Astrocyte (in vitro differentiated cells and primary cell): Measurements from ENCODE around the gene CEACAM20. TPM values are rescaled to one million over a fixed set of nuclear protein-coding genes. Genes with fewer than 3 reads are reported as not detected.

Experiments
- DNase-seq: peaks from one replicate; pipeline ENCODE4 v3.0.0-alpha.2; 2010; ENCODE audit warnings: low read depth
- FAIRE-seq: peaks from 2 replicates; lab custom pipeline; 2011; peaks lifted over from hg19 to GRCh38; lab: Jason Lieb, UNC
- H2AFZ ChIP-seq: 2 replicates; pipeline ENCODE4 v1.6.0; 2012; ENCODE audit warnings: low read depth, low read length, inconsistent platforms
- H3K27ac ChIP-seq: 2 replicates; pipeline ENCODE4 v1.5.1; 2011; ENCODE audit warnings: low read depth, low read length, inconsistent platforms
- H3K27me3 ChIP-seq: 2 replicates; pipeline ENCODE4 v1.6.0; 2011; ENCODE audit warnings: low read length, inconsistent platforms; ENCODE audit not compliant: insufficient read depth
- H3K36me3 ChIP-seq: 2 replicates; pipeline ENCODE4 v1.5.1; 2011; ENCODE audit warnings: low read length, inconsistent platforms; ENCODE audit not compliant: insufficient read depth
- H3K4me1 ChIP-seq: 2 replicates; pipeline ENCODE4 v1.5.1; 2011; ENCODE audit warnings: low read length, inconsistent platforms; ENCODE audit not compliant: insufficient read depth
- H3K4me2 ChIP-seq: 2 replicates; pipeline ENCODE4 v1.6.0; 2012; ENCODE audit warnings: low read length, inconsistent platforms
- H3K4me3 ChIP-seq: 2 replicates; pipeline ENCODE4 v1.5.1; 2011; ENCODE audit warnings: low read depth, mild to moderate bottlenecking, low read length, inconsistent platforms; ENCODE audit not compliant: insufficient read depth
- H3K79me2 ChIP-seq: 2 replicates; pipeline ENCODE4 v1.6.0; 2012; ENCODE audit warnings: mild to moderate bottlenecking, low read length, inconsistent platforms; ENCODE audit not compliant: insufficient read depth
- H3K9ac ChIP-seq: 2 replicates; pipeline ENCODE4 v1.6.0; 2012; ENCODE audit warnings: mild to moderate bottlenecking, low read length, inconsistent platforms
- H3K9me3 ChIP-seq: 2 replicates; pipeline ENCODE4 v1.5.1; 2012; ENCODE audit warnings: low read depth, mild to moderate bottlenecking, low read length, inconsistent platforms; ENCODE audit not compliant: insufficient read depth
- H4K20me1 ChIP-seq: 2 replicates; pipeline ENCODE4 v1.6.0; 2012; ENCODE audit warnings: low read length, inconsistent platforms; ENCODE audit not compliant: insufficient read depth
- H3K27ac Mint-ChIP-seq: one replicate; pipeline ENCODE4 v1.8.0; 2021; ENCODE audit warnings: mild to moderate bottlenecking, mixed read lengths; ENCODE audit not compliant: unreplicated experiment
- H3K27me3 Mint-ChIP-seq: one replicate; pipeline ENCODE4 v1.8.0; 2021; ENCODE audit warnings: low read depth, mixed read lengths; ENCODE audit not compliant: unreplicated experiment
- H3K36me3 Mint-ChIP-seq: one replicate; pipeline ENCODE4 v1.8.0; 2021; ENCODE audit warnings: low read depth, mixed read lengths; ENCODE audit not compliant: unreplicated experiment
- H3K4me1 Mint-ChIP-seq: one replicate; pipeline ENCODE4 v1.8.0; 2021; ENCODE audit warnings: low read depth, mixed read lengths; ENCODE audit not compliant: unreplicated experiment
- H3K4me3 Mint-ChIP-seq: one replicate; pipeline ENCODE4 v1.8.0; 2021; ENCODE audit warnings: mild to moderate bottlenecking, moderate library complexity, mixed read lengths; ENCODE audit not compliant: unreplicated experiment
- H3K9me3 Mint-ChIP-seq: one replicate; pipeline ENCODE4 v1.8.0; 2021; ENCODE audit warnings: mild to moderate bottlenecking, mixed read lengths; ENCODE audit not compliant: unreplicated experiment
- EZH2 ChIP-seq: IDR thresholded peaks from 2 replicates; pipeline ENCODE4 v1.6.1; 2012; ENCODE audit warnings: mild to moderate bottlenecking, low read length, inconsistent platforms; ENCODE audit not compliant: insufficient read depth
- total RNA-seq: library from RNA; stranded (reverse); gene quantifications from 2 replicates; pipeline ENCODE4 v1.2.1, GENCODE V29; 2021
- TF ChIP-seq, protein P1 (sequence below): IDR thresholded peaks from 2 replicates; pipeline ENCODE4 v1.5.1; 2011; ENCODE audit warnings: low read depth, mild to moderate bottlenecking, inconsistent platforms, low read length, moderate library complexity; ENCODE audit not compliant: insufficient read depth

The CEACAM20 gene
- total RNA-seq, 1 donor from 2014 or later = not detected

DNA sequence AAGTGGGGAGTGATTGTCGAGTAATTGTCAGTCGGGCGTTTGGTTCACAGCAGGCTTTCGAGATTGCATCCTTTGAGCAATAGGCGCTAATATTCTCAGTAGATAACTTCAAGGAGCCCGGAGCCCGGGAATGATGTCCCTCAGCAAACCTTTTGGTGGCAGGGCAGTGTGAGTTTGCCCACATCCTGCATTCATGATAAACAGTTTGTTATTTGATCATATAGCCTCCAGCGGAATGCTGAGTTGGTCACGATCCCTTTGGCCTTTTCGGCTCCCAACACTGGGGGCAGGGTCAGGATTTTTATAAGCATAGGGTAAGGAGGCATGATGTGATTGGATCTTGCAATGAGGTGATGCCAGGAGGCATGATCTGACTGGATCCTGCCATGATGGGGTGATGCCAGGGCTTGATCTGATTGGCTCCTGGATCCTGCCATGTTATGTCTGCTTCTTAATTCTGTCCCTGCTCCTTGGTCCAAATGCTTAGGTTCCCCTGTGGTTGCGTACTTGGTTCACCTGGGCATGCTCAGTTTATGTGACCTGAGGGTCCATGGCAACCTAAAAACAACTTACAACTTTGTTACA lies 45.7 kb upstream of the CEACAM20 start:
- H3K27ac Mint-ChIP-seq = no peak overlapping the region
- no peaks in the 10 kb centered on the region for H4K20me1 ChIP-seq
- no peaks in the 10 kb centered on the region for H3K36me3 ChIP-seq
- peaks cover 3% of the 10 kb centered on the region for H3K9me3 ChIP-seq
- peaks cover 15% of the 10 kb centered on the region for H3K27me3 Mint-ChIP-seq
- TF ChIP-seq EZH2 = no peak
- TF ChIP-seq, protein P1, sequence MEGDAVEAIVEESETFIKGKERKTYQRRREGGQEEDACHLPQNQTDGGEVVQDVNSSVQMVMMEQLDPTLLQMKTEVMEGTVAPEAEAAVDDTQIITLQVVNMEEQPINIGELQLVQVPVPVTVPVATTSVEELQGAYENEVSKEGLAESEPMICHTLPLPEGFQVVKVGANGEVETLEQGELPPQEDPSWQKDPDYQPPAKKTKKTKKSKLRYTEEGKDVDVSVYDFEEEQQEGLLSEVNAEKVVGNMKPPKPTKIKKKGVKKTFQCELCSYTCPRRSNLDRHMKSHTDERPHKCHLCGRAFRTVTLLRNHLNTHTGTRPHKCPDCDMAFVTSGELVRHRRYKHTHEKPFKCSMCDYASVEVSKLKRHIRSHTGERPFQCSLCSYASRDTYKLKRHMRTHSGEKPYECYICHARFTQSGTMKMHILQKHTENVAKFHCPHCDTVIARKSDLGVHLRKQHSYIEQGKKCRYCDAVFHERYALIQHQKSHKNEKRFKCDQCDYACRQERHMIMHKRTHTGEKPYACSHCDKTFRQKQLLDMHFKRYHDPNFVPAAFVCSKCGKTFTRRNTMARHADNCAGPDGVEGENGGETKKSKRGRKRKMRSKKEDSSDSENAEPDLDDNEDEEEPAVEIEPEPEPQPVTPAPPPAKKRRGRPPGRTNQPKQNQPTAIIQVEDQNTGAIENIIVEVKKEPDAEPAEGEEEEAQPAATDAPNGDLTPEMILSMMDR = no peak
- FAIRE-seq = no peak
- no peaks in the 10 kb centered on the region for H3K79me2 ChIP-seq
- H3K9ac ChIP-seq = no peak overlapping the region
- H3K4me1 ChIP-seq = no peaks in the 10 kb centered on the region
- no peak overlapping the region for H3K4me3 Mint-ChIP-seq
- no peak overlapping the region for H3K4me3 ChIP-seq
- no peak for DNase-seq
- H3K4me2 ChIP-seq = no peak overlapping the region
- H3K4me1 Mint-ChIP-seq = no peaks in the 10 kb centered on the region
- no peaks in the 10 kb centered on the region for H3K9me3 Mint-ChIP-seq
- no peaks in the 10 kb centered on the region for H3K27me3 ChIP-seq
- H3K27ac ChIP-seq = no peak overlapping the region
- H3K36me3 Mint-ChIP-seq = no peaks in the 10 kb centered on the region
- H2AFZ ChIP-seq = no peak overlapping the region

DNA sequence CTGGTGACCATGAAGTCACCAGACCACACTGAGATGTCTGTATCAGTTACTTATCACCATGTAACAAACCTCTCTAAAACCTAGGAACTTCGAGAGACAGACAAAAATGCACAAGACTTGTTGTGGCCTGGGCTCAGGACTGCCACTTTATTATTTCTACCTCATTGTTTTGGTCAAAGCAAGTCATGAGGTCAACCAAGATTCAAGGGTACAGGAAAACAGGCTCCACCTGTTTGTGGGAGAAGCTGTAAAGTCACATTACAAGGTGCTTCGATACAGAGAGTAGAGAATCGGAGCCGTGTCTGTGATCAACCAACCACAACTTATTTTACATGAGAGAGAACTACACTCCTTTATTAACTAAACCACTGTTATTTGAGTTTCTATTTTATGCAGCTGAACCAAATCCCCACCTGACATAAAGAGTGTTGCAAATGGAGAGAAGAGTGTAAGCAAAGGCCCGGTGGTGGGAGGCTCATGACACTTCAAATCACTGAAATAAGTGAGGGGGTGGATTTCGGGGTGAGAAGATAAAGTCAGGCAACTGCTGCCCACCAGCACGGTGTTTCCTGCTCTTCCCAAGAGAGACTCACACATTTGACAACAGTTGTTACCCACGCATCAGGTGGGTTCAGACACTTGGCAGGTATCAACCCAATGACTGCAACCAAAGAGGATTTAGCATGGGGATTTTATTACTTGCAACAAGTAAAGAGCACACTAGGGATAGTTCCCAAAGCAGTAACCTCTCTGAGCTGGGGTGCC lies 44.9 kb upstream of the CEACAM20 start:
- H2AFZ ChIP-seq = no peak overlapping the region

More for the DNA sequence above, 44.9 kb upstream of the CEACAM20 start:
- no peaks in the 10 kb centered on the region for H4K20me1 ChIP-seq
- no peaks in the 10 kb centered on the region for H3K36me3 ChIP-seq
- H3K9me3 ChIP-seq = no peaks in the 10 kb centered on the region
- FAIRE-seq = no peak
- no peaks in the 10 kb centered on the region for H3K79me2 ChIP-seq
- H3K9ac ChIP-seq = no peak overlapping the region
- peak overlapping the region; percentile 4 for H3K27ac Mint-ChIP-seq
- no peaks in the 10 kb centered on the region for H3K36me3 Mint-ChIP-seq
- no peak overlapping the region for H3K27ac ChIP-seq
- H3K4me3 Mint-ChIP-seq = no peak overlapping the region
- no peak for DNase-seq
- H3K4me1 ChIP-seq = no peaks in the 10 kb centered on the region
- H3K4me1 Mint-ChIP-seq = no peaks in the 10 kb centered on the region
- H3K27me3 ChIP-seq = peaks cover 6% of the 10 kb centered on the region
- H3K4me3 ChIP-seq = no peak overlapping the region
- no peak for TF ChIP-seq EZH2
- TF ChIP-seq, protein P1 = no peak
- no peaks in the 10 kb centered on the region for H3K9me3 Mint-ChIP-seq
- peaks cover 15% of the 10 kb centered on the region for H3K27me3 Mint-ChIP-seq
- H3K4me2 ChIP-seq = no peak overlapping the region
